Keratinocyte (primary cell): Measurements from ENCODE around the gene CFLAR. TPM values are rescaled to one million over a fixed set of nuclear protein-coding genes. Genes with fewer than 3 reads are reported as not detected.

Experiments
- DNase-seq: peaks from one replicate; pipeline ENCODE4 v3.0.0-alpha.2; 2011; ENCODE audit warnings: low read depth, missing footprints, low spot score
- FAIRE-seq: peaks from 2 replicates; lab custom pipeline; 2011; peaks lifted over from hg19 to GRCh38; lab: Jason Lieb, UNC
- H2AFZ ChIP-seq: 2 replicates; pipeline ENCODE4 v1.6.0; 2012; ENCODE audit warnings: low read length, control low read depth, inconsistent platforms; ENCODE audit not compliant: control insufficient read depth
- H3K27ac ChIP-seq: 2 replicates; pipeline ENCODE4 v1.5.1; 2011; ENCODE audit warnings: low read length; ENCODE audit not compliant: control insufficient read depth, insufficient read depth
- H3K27me3 ChIP-seq: 3 replicates; pipeline ENCODE4 v1.6.0; 2011; ENCODE audit warnings: low read length; ENCODE audit not compliant: control insufficient read depth, insufficient read depth; ENCODE audit errors: extremely low read depth
- H3K36me3 ChIP-seq, 2 experiments: 2 replicates in 1 of 2; 3 replicates in 1 of 2; pipeline ENCODE4 v1.5.1; 2011; ENCODE audit warnings: low read length in 2 of 2, mild to moderate bottlenecking in 1 of 2; ENCODE audit not compliant: control insufficient read depth in 2 of 2, insufficient read depth in 2 of 2; ENCODE audit errors: extremely low read depth in 1 of 2
- H3K4me1 ChIP-seq: 3 replicates; pipeline ENCODE4 v1.5.1; 2011; ENCODE audit warnings: low read length; ENCODE audit not compliant: control insufficient read depth, insufficient read depth; ENCODE audit errors: extremely low read depth
- H3K4me2 ChIP-seq: 3 replicates; pipeline ENCODE4 v1.6.0; 2011; ENCODE audit warnings: low read depth, low read length; ENCODE audit not compliant: control insufficient read depth, insufficient read depth; ENCODE audit errors: extremely low read depth
- H3K4me3 ChIP-seq, 3 experiments: fragments of 200-600 bp in 1 of 3; sonication (generic) in 1 of 3; 2 replicates in 2 of 3; 3 replicates in 1 of 3; pipeline ENCODE4 v1.5.1; 2011 to 2016; ENCODE audit warnings: low read length in 3 of 3, mild to moderate bottlenecking in 3 of 3, control low read depth in 2 of 3, inconsistent platforms in 1 of 3, low read depth in 1 of 3, mixed read lengths in 1 of 3, mixed run types in 1 of 3, moderate library complexity in 1 of 3; ENCODE audit not compliant: control insufficient read depth in 2 of 3, insufficient read depth in 2 of 3; ENCODE audit errors: extremely low read depth in 1 of 3
- H3K79me2 ChIP-seq: 2 replicates; pipeline ENCODE4 v1.6.0; 2012; ENCODE audit warnings: low read length; ENCODE audit not compliant: control insufficient read depth, insufficient read depth
- H3K9ac ChIP-seq: 3 replicates; pipeline ENCODE4 v1.6.0; 2011; ENCODE audit warnings: low read length; ENCODE audit not compliant: control insufficient read depth, insufficient read depth; ENCODE audit errors: extremely low read depth
- H3K9me1 ChIP-seq: 3 replicates; pipeline ENCODE4 v1.6.0; 2011; ENCODE audit warnings: low read length; ENCODE audit not compliant: control insufficient read depth, insufficient read depth; ENCODE audit errors: extremely low read depth
- H3K9me3 ChIP-seq: 2 replicates; pipeline ENCODE4 v1.5.1; 2012; ENCODE audit warnings: low read depth, low read length; ENCODE audit not compliant: control insufficient read depth
- H4K20me1 ChIP-seq: 3 replicates; pipeline ENCODE4 v1.6.0; 2011; ENCODE audit warnings: low read length; ENCODE audit not compliant: control insufficient read depth, insufficient read depth; ENCODE audit errors: extremely low read depth
- CTCF ChIP-seq, 3 experiments: IDR thresholded peaks in 1 of 3; conservative IDR thresholded peaks in 1 of 3; optimal IDR thresholded peaks in 1 of 3; 2 replicates in 2 of 3; 3 replicates in 1 of 3; pipeline versions ENCODE3 to v1.5.1; 2011; ENCODE audit warnings: low read length in 3 of 3, mild to moderate bottlenecking in 3 of 3, moderate library complexity in 2 of 3, control low read depth in 1 of 3, inconsistent platforms in 1 of 3; ENCODE audit not compliant: insufficient read depth in 2 of 3; ENCODE audit errors: extremely low read depth in 1 of 3
- EZH2 ChIP-seq: IDR thresholded peaks from one replicate; pipeline ENCODE4 v1.6.1; 2012; ENCODE audit warnings: inconsistent platforms, mild to moderate bottlenecking, low read length, moderate library complexity
- dilution Hi-C: fragments of 300-500 bp; cut with MboI; formaldehyde crosslinking; loops from one replicate; pipeline ENCODE4 v1.7.0; 2020; ENCODE audit warnings: low sequenced_read_pairs; ENCODE audit not compliant: extremely low pct_ligation_motif_present
- polyA plus RNA-seq, 5 experiments: library from polyadenylated mRNA; depleted of rRNA in 3 of 5; stranded (reverse) in 3 of 5; stranded (forward) in 1 of 5; unstranded in 1 of 5; fragments of >200 nt; gene quantifications; 1 replicate in 1 of 5; 2 replicates in 3 of 5; 3 replicates in 1 of 5; pipeline versions ENCODE4 v1.2.1 to v1.2.3, GENCODE V29; 2011 to 2012; ENCODE audit warnings: missing spikeins in 2 of 5, low read depth in 1 of 5, low replicate concordance in 1 of 5

Gene CFLAR
- polyA plus RNA-seq, 1 donor (not counting 4 experiments of a cell fraction or from before 2014, with no cell fraction given) = 37.3 TPM

DNA sequence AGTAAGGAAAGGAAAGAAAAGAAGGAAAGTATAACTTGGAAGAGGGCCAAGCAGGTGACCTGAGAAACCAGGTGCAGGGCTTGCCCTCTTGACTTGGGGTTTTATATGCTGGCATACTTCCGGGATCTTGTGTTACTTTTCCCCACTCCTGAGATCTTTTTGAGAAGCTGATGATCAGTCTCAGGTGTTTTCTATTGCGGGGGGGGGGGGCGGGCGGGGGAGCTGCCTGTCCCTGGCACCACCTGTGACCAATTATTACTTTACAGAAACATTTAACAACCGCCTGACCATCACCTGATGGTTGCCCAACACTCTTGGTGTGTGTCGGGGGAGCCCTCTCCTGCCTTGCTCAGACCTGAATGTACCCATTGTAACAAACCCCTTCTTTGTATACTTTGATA is 60.1 kb downstream of the CFLAR start:
- Histone ChIP-seq H3K36me3 (no peaks in the 10 kb centered on the region), H3K4me1 (no peaks in the 10 kb centered on the region), H3K4me3 (no peak overlapping the region), H4K20me1 (no peaks in the 10 kb centered on the region), H3K9me1 (no peaks in the 10 kb centered on the region), H3K4me2 (no peak overlapping the region), H3K79me2 (no peaks in the 10 kb centered on the region), H3K9me3 (no peaks in the 10 kb centered on the region), H3K9ac (no peak overlapping the region), H3K27me3 (no peaks in the 10 kb centered on the region), H3K27ac (no peak overlapping the region), H2AFZ (no peak overlapping the region)
- dilution Hi-C loops = no loop called here
- FAIRE-seq = no peak
- TF ChIP-seq CTCF (optimal IDR thresholded peaks at IDR 0.05 in 1 of 3, IDR thresholded peaks at IDR 0.05 in 1 of 3, conservative IDR thresholded peaks at IDR 0.05 in 1 of 3; ENCODE audit: extremely low read depth in 1 of 3, insufficient read depth in 2 of 3, low read length in 3 of 3) = no peak
- no peak for TF ChIP-seq EZH2
- DNase-seq = no peak

GRCh38 chr2:201180010-201180409 is 64.0 kb downstream of the CFLAR start:
- no peaks in the 10 kb centered on the region for H3K9me1 ChIP-seq
- H3K4me1 ChIP-seq = no peaks in the 10 kb centered on the region
- TF ChIP-seq CTCF (optimal IDR thresholded peaks at IDR 0.05 in 1 of 3, IDR thresholded peaks at IDR 0.05 in 1 of 3, conservative IDR thresholded peaks at IDR 0.05 in 1 of 3; ENCODE audit: extremely low read depth in 1 of 3, insufficient read depth in 2 of 3, low read length in 3 of 3) (no peak), EZH2 (no peak)
- no peaks in the 10 kb centered on the region for H3K36me3 ChIP-seq
- no peak overlapping the region for H3K27ac ChIP-seq
- H3K27me3 ChIP-seq = no peaks in the 10 kb centered on the region
- no peaks in the 10 kb centered on the region for H4K20me1 ChIP-seq
- H3K79me2 ChIP-seq = peaks cover 2% of the 10 kb centered on the region
- DNase-seq (no peak), FAIRE-seq (no peak)
- H3K4me2 ChIP-seq = no peak overlapping the region
- no peak overlapping the region for H2AFZ ChIP-seq
- H3K9me3 ChIP-seq = no peaks in the 10 kb centered on the region
- H3K4me3 ChIP-seq = no peak overlapping the region
- no peak overlapping the region for H3K9ac ChIP-seq
- dilution Hi-C loops = no loop called here
